GM12878 (cell line): Measurements from ENCODE around the gene ZNF827.

ENCODE experiments used
- CBX5 ChIP-seq: sonication (generic); IDR thresholded peaks from 2 replicates; pipeline ENCODE4 v1.6.1; 2016; ENCODE audit warnings: low read depth, moderate library complexity, mild to moderate bottlenecking, inconsistent platforms
- CHD1 ChIP-seq: IDR thresholded peaks from 2 replicates; pipeline ENCODE4 v1.6.1; 2012; ENCODE audit warnings: low read depth, low read length, improper control_type of control experiment
- EP300 ChIP-seq, 2 experiments: fragments of 150-350 bp in 1 of 2; IDR thresholded peaks; 2 replicates each; pipeline ENCODE4 v1.6.1; 2011 to 2012; ENCODE audit warnings: low read depth in 2 of 2, low read length in 2 of 2, borderline replicate concordance in 1 of 2, improper control_type of control experiment in 1 of 2, inconsistent platforms in 1 of 2; ENCODE audit not compliant: control insufficient read depth in 1 of 2
- GABPA ChIP-seq: IDR thresholded peaks from 2 replicates; pipeline ENCODE4 v1.6.1; 2014; ENCODE audit warnings: antibody characterized with exemption, low read depth, mild to moderate bottlenecking, inconsistent platforms
- JUND ChIP-seq: IDR thresholded peaks from 2 replicates; pipeline ENCODE4 v1.6.1; 2012; ENCODE audit warnings: low read depth, mild to moderate bottlenecking, low read length, improper control_type of control experiment, moderate library complexity
- POLR2AphosphoS5 ChIP-seq: IDR thresholded peaks from 2 replicates; pipeline ENCODE4 v1.6.1; 2011; ENCODE audit warnings: mild to moderate bottlenecking, low read length, inconsistent platforms
- RCOR1 ChIP-seq: conservative IDR thresholded peaks from 2 replicates; pipeline ENCODE4 v1.6.1; 2012; ENCODE audit warnings: low read depth, low read length, improper control_type of control experiment
- SIN3A ChIP-seq: IDR thresholded peaks from 2 replicates; pipeline ENCODE4 v1.6.1; 2012; ENCODE audit warnings: low read depth, low read length, improper control_type of control experiment
- TCF12 ChIP-seq: IDR thresholded peaks from 2 replicates; pipeline ENCODE4 v1.6.1; 2011; ENCODE audit warnings: low read depth, mild to moderate bottlenecking, low read length
- TCF7 ChIP-seq: IDR thresholded peaks from 2 replicates; pipeline ENCODE4 v1.6.1; 2014; ENCODE audit warnings: antibody characterized with exemption, borderline replicate concordance
- ZBTB33 ChIP-seq: fragments of 450-650 bp; IDR thresholded peaks from 2 replicates; pipeline ENCODE4 v1.6.1; 2017; ENCODE audit warnings: mild to moderate bottlenecking

GRCh38 chr4:145830699-145831098 lies 107.9 kb downstream of the ZNF827 start:
- TF ChIP-seq CHD1 (no peak), GABPA (no peak), TCF7 (no peak), ZBTB33 (no peak), TCF12 (no peak), EP300 (IDR thresholded peaks at IDR 0.05; ENCODE audit: borderline replicate concordance in 1 of 2, control insufficient read depth in 1 of 2, low read depth in 2 of 2, low read length in 2 of 2) (0 out of 4 replicates have a peak, but pooled peaks of 1 of the 2 experiments have one; percentile 20), POLR2AphosphoS5 (no peak), JUND (no peak), SIN3A (no peak), CBX5 (no peak), RCOR1 (no peak)
